ENCODE data around the gene OCA2. TPM values are rescaled to one million over a fixed set of nuclear protein-coding genes. Genes with fewer than 3 reads are reported as not detected.

The OCA2 gene
- total and polyA plus RNA-seq, 2 of the 8 experiments (the other 6 are each of a cell fraction or from before 2014, with no cell fraction given) = 0.20 TPM

- TF ChIP-seq CHD7 (IDR thresholded peaks at IDR 0.05; ENCODE audit: insufficient replicate concordance, low read length) (no peak), ATF2 (IDR thresholded peaks at IDR 0.05; ENCODE audit: low read length) (no peak), SP1 (IDR thresholded peaks at IDR 0.05; ENCODE audit: low read depth, low read length) (no peak), RBBP5 (IDR thresholded peaks at IDR 0.05; ENCODE audit: borderline replicate concordance, low read depth, low read length) (no peak), EZH2 (IDR thresholded peaks at IDR 0.05; ENCODE audit: low read depth, low read length, severe bottlenecking) (no peak), TAF1 (IDR thresholded peaks at IDR 0.05; ENCODE audit: low read depth, low read length) (no peak), CHD1 (IDR thresholded peaks at IDR 0.05; ENCODE audit: low read depth, low read length) (no peak)
These were observed 204.5 kb downstream of the OCA2 start (continued) for GRCh38 chr15:27894645-27895044.

All from H1 (cell line).